Spinal cord (tissue), 10 donors: ENCODE measurements around the gene YIPF1. TPM values are rescaled to one million over a fixed set of nuclear protein-coding genes. Genes with fewer than 3 reads are reported as not detected.

Experiments used
- DNase-seq, 6 donors: peaks; one replicate each; pipeline versions ENCODE4 v3.0.0 to v3.0.0-alpha.2; 2013 to 2015; ENCODE audit warnings: low spot score in 6 of 6, low read depth in 4 of 6
- H3K27ac ChIP-seq: one replicate; pipeline ENCODE4 v1.5.1; 2013; ENCODE audit warnings: low read depth, low read length, control low read depth
- H3K27me3 ChIP-seq: one replicate; pipeline ENCODE4 v1.6.1; 2013; ENCODE audit warnings: low read length; ENCODE audit not compliant: control insufficient read depth, insufficient read depth
- H3K36me3 ChIP-seq: one replicate; pipeline ENCODE4 v1.6.1; 2013; ENCODE audit warnings: low read length; ENCODE audit not compliant: control insufficient read depth, insufficient read depth
- H3K4me1 ChIP-seq: one replicate; pipeline ENCODE4 v1.6.1; 2013; ENCODE audit warnings: low read length; ENCODE audit not compliant: control insufficient read depth, insufficient read depth
- H3K4me3 ChIP-seq: one replicate; pipeline ENCODE4 v1.5.1; 2013; ENCODE audit warnings: low read depth, low read length, control low read depth
- H3K9me3 ChIP-seq: one replicate; pipeline ENCODE4 v1.6.1; 2013; ENCODE audit warnings: low read length; ENCODE audit not compliant: control insufficient read depth, insufficient read depth
- WGBS: methylation state at CpG from one replicate; pipeline ENCODE4 v1.1.5; 2013; ENCODE audit warnings: missing lambda C conversion rate; ENCODE audit not compliant: insufficient coverage; 5-methylcytosine and 5-hydroxymethylcytosine counted together
- polyA plus RNA-seq, 2 donors: library from polyadenylated mRNA; unstranded; fragments of 120-200 nt; gene quantifications; one replicate each; pipeline ENCODE4 v1.2.1, GENCODE V29; 2013; ENCODE audit not compliant: insufficient read length in 2 of 2
- total RNA-seq, 2 donors: library from RNA; depleted of rRNA in 1 of 2; stranded (reverse); fragments of 120-200 nt in 1 of 2; fragments of >200 nt in 1 of 2; gene quantifications; one replicate each; pipeline versions ENCODE4 v1.2.3 to v1.2.4, GENCODE V29; 2013 to 2014
- donor health status: healthy.

The YIPF1 gene
- total and polyA plus RNA-seq, 4 donors = 34.8 to 38.1 (median 37.5) TPM

DNA sequence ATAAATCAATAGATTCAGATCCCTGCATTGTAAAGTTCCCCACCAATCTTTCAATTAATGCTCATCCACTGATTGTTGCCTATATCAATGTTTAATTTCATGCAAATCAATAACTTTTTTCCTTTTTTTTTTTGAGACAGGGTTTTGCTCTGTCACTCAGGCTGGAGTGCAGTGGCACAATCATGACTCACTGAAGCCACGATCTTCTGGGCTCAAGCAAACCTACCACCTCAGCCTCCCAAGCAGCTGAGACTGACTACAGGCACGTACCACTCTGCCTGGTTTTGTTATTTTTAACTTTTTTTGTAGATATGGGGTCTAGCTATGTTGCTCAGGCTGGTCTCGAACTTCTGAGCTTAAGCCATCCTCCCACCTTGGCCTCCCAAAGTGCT lies 30.1 kb upstream of the YIPF1 start:
- Histone ChIP-seq H3K27me3 (no peaks in the 10 kb centered on the region), H3K27ac (no peak overlapping the region), H3K4me3 (no peak overlapping the region), H3K4me1 (no peaks in the 10 kb centered on the region), H3K36me3 (peaks cover 14% of the 10 kb centered on the region), H3K9me3 (no peaks in the 10 kb centered on the region)
- 86% methylated on average over 1 of the region's 3 CpGs for WGBS
- no peak for DNase-seq

DNA sequence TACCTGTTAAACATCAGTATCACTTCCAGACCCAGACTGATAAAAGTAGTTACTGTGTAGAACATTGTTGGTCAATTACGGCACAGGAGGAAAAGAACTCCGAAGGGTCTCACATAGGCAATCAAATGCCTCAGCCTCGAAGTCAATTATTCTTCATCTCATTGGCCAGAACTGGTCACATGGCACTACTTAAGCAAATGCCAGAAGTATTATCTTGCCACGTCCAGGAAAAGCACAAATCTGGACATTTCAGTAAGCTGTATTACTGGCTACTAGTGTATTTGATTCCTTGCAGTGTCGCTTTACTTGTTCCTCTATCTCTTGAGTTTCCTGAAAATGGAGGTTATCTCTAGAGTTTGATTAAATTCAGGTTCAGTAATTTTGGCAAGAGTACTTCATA lies 28.7 kb upstream of the YIPF1 start:
- Histone ChIP-seq H3K4me3 (no peak overlapping the region), H3K27ac (no peak overlapping the region), H3K4me1 (no peaks in the 10 kb centered on the region), H3K9me3 (no peaks in the 10 kb centered on the region), H3K36me3 (peaks cover 10% of the 10 kb centered on the region), H3K27me3 (no peaks in the 10 kb centered on the region)
- WGBS = 84% methylated on average over 4 of the region's 5 CpGs
- DNase-seq = no peak

DNA sequence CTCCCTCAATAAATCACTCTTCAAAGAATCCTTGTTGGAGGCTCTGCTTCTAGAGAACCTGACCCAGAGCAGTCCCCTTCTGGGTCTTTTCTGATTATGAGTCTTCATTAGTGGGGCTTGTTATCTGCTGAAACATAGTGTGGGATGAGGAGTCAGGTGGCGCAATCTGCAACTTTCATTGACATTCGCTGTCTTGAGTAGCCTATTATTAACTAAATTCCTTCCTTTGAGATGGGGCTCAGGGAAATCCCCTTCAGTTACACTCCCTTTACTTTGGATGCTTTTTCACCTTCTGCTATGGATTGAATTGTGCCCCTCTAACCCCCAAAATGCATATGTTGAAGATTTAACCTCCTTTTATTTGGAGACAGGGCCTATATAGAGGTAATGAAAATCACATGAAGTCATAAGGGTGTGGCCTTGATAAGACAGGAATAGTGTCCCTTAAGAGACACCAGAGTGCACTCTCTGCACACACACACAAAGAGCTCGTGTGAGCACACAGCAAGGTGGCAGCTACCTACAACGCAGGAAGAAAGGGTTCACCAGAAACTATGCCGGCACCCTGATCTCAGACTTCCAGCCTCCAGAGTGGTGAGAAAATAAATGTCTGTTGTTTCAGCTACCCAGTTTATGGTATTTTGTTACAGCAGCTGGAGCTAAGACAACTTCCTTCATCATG lies 23.9 kb upstream of the YIPF1 start:
- no peaks in the 10 kb centered on the region for H3K4me1 ChIP-seq
- no peak overlapping the region for H3K27ac ChIP-seq
- no peak for DNase-seq
- no peaks in the 10 kb centered on the region for H3K9me3 ChIP-seq
- no peaks in the 10 kb centered on the region for H3K27me3 ChIP-seq
- H3K36me3 ChIP-seq = peaks cover 6% of the 10 kb centered on the region
- WGBS = no CpG with 5 or more reads among the region's 5 CpGs
- no peak overlapping the region for H3K4me3 ChIP-seq

DNA sequence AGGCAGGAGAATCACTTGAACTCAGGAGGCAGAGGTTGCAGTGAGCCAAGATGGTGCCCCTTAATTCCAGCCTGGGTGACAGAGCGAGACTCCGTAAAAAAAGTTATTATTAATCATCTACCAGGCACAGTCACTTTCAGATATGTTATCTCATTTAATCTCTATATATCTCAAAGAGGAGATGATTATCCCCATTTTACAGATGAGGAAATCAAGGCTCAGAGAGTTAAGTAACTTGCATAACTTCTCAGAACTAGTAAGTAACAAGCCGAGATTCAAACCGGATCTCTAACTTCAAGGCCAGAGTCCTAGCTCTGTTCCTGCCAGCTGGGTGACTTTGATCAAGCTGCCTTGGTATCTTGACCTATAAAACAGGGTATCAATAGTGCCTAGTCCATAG lies 21.8 kb upstream of the YIPF1 start:
- 100% methylated on average over 2 of the region's 4 CpGs for WGBS
- DNase-seq = no peak
- H3K4me1 ChIP-seq = no peaks in the 10 kb centered on the region
- no peak overlapping the region for H3K4me3 ChIP-seq
- no peaks in the 10 kb centered on the region for H3K9me3 ChIP-seq
- no peaks in the 10 kb centered on the region for H3K36me3 ChIP-seq
- H3K27ac ChIP-seq = no peak overlapping the region
- H3K27me3 ChIP-seq = no peaks in the 10 kb centered on the region

DNA sequence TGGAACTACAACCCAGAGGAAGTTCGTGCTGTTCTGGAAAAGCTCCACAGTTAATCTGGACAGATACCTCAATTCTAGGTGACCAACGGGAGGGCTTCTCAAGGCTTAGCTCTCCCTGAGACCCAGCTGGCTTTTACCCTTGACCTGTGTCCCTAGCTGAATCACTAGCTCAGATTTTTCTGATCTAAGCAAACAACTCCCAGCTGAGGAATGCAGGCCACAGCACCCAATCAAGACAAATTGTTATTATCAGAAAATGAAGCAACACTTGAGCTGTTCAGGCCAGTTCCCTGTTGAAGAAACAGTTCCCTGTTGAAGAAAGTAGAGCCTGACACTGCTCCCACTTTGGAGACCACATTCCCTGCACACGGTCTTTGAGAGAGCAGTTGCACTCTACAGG lies 20.3 kb upstream of the YIPF1 start:
- Histone ChIP-seq H3K4me1 (no peaks in the 10 kb centered on the region), H3K27me3 (no peaks in the 10 kb centered on the region), H3K36me3 (no peaks in the 10 kb centered on the region), H3K4me3 (no peak overlapping the region), H3K27ac (no peak overlapping the region), H3K9me3 (no peaks in the 10 kb centered on the region)
- DNase-seq = no peak
- 92% methylated on average over 3 of the region's 3 CpGs for WGBS

DNA sequence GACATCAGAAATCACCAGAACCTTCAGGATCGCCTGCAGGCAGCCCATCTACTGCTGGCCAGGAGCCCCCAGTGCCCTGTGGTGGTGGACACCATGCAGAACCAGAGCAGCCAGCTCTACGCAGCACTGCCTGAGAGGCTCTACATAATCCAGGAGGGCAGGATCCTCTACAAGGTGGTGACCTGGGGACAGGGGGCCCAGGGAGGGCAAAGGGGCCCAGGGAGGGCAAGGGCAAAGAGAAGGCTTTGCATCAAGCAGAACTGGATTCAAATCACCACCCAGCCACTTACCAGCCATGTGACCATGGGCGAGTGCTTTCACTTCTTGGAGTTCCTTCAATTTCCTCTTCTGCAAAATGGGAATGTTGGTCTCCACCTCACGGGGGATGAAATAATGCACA lies 16.5 kb upstream of the YIPF1 start:
- Histone ChIP-seq H3K36me3 (no peaks in the 10 kb centered on the region), H3K4me3 (no peak overlapping the region), H3K27me3 (no peaks in the 10 kb centered on the region), H3K4me1 (no peaks in the 10 kb centered on the region), H3K9me3 (no peaks in the 10 kb centered on the region), H3K27ac (no peak overlapping the region)
- WGBS = 95% methylated on average over 4 of the region's 4 CpGs
- DNase-seq = no peak

DNA sequence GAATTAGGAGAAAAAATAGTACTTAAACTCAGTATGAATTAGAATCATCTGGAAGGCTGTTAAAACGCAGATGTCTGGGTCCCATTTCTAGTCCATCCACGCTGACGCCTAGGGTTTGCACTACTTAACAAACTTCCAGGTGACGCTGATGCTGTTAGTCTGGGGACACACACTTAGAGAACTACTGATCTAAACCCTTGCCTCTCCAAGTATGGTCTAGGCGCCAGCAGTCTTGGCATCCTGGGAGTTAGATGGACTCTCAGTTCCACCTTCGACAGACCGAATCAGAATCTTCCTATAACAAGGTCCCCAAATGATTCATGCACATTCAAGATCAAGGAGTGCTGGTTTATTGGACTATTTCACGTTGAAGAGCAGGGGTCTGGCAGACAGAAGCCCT lies 15.9 kb upstream of the YIPF1 start:
- no peaks in the 10 kb centered on the region for H3K36me3 ChIP-seq
- no peaks in the 10 kb centered on the region for H3K4me1 ChIP-seq
- DNase-seq = no peak
- 98% methylated on average over 6 of the region's 8 CpGs for WGBS
- H3K27ac ChIP-seq = no peak overlapping the region
- H3K4me3 ChIP-seq = no peak overlapping the region
- H3K27me3 ChIP-seq = no peaks in the 10 kb centered on the region
- H3K9me3 ChIP-seq = no peaks in the 10 kb centered on the region

DNA sequence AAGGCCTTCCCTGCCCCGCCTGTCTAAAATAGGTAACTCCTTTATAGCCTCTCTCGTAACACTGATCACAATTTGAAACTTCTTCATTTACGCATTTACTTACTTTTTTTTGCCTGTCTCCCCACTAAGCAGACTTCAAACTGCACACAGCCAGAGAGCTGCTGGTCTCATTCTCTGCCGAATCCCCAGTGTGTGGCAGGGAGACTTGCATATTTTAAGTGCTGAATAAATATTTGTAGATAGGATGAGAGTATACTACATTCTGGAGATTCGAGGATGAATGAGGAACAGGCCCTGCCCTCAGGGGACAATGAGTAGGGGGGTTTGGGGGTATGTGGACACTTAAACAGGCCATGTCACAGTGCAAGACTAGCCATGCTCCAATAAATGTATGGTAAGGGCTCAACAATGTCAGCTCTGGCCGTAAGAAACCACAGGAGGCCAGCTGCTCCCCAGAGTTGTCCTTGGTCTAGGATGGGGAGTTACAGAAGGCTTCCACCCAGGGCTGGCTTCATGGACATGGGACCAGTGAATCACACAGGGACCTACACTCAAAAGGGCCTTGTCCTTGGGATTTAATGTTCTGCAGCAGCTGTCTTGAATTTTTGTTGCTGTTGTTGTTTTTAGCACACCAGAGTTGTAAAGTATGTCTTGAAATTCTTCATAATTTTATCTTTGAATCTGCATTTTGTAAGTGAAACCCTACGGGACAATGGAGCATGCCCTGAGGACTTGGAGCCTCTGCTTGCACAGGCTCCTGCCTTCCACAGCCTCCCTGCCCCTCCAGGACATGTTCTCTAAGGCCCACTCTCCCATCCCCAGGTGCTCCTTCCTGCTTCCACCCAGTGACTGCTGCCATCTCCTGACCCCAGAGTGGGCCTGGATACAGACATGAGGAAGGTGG lies 12.9 kb upstream of the YIPF1 start:
- no peaks in the 10 kb centered on the region for H3K27me3 ChIP-seq
- 79% methylated on average over 4 of the region's 7 CpGs for WGBS

DNA sequence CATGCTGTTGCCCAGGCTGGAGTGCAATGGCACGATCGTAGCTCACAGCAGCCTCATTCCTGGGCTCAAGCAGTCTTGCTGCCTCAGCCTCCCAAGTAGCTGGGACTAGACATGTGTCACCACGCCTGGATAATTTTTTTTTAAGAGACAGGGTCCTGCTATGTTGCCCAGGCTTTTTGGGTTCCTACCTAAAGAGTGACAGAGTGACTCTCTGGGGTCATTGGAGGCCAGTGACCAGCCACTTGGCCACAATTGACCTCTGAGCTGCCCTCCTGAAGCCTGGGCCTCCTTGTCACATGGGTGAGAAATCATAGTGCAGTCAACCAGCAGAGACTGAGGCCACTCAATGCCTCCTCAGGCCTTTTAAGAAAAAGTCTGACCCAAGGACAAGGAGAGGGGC lies 10.1 kb upstream of the YIPF1 start:
- H3K9me3 ChIP-seq = no peaks in the 10 kb centered on the region
- WGBS = 89% methylated on average over 3 of the region's 3 CpGs
- no peak overlapping the region for H3K4me3 ChIP-seq
- DNase-seq = no peak
- no peak overlapping the region for H3K27ac ChIP-seq
- peaks cover 19% of the 10 kb centered on the region for H3K4me1 ChIP-seq
- H3K36me3 ChIP-seq = no peaks in the 10 kb centered on the region
- H3K27me3 ChIP-seq = no peaks in the 10 kb centered on the region

More for the DNA sequence above, 12.9 kb upstream of the YIPF1 start:
- Histone ChIP-seq H3K9me3 (no peaks in the 10 kb centered on the region), H3K4me1 (peaks cover 17% of the 10 kb centered on the region), H3K4me3 (no peak overlapping the region), H3K36me3 (no peaks in the 10 kb centered on the region), H3K27ac (no peak overlapping the region)
- DNase-seq = no peak

DNA sequence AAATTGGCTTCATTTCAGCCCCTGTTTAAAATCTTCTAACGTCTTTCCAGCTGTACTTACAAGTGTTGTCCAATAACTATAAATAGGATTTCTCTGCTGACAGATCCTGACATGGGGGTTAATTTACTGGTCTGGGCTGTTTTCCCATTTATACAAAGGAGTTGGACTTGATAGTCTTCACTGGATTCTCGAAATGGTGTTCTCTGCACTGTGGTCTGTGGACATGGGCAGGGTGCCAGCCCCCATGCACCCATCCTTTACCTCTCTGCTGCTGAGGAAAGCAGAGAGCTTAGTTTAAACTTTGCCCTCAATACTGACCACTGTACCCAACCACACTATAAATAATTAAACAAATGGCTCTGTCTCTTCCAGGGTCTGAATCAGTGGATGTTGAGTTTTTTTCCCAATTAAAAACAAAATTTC lies 9.6 kb upstream of the YIPF1 start:
- H3K27ac ChIP-seq = peak overlapping the region; percentile 6
- no peaks in the 10 kb centered on the region for H3K36me3 ChIP-seq
- peaks cover 19% of the 10 kb centered on the region for H3K4me1 ChIP-seq
- peak in 5 of 6 donors; percentile 40 to 85 (median 55) for DNase-seq
- no peak overlapping the region for H3K4me3 ChIP-seq
- WGBS = no CpG with 5 or more reads among the region's 2 CpGs
- H3K27me3 ChIP-seq = no peaks in the 10 kb centered on the region
- H3K9me3 ChIP-seq = no peaks in the 10 kb centered on the region
